A673 (cell line): ENCODE measurements around the gene ZNF735.

ENCODE experiments used
- EZH2 ChIP-seq: fragments of 200-600 bp; sonication (generic); IDR thresholded peaks from 2 replicates; pipeline ENCODE4 v1.6.1; 2017; ENCODE audit warnings: borderline replicate concordance, low read depth, mild to moderate bottlenecking, mixed read lengths, antibody characterized with exemption, low read length; ENCODE audit not compliant: poor library complexity, severe bottlenecking
- TF ChIP-seq, protein P1 (sequence below): fragments of 300-800, 200-600 bp; sonication (generic); conservative IDR thresholded peaks from 2 replicates; pipeline ENCODE4 v1.5.1; 2017; ENCODE audit warnings: low read depth, mild to moderate bottlenecking, antibody characterized with exemption, low read length, moderate library complexity, mixed read lengths

DNA sequence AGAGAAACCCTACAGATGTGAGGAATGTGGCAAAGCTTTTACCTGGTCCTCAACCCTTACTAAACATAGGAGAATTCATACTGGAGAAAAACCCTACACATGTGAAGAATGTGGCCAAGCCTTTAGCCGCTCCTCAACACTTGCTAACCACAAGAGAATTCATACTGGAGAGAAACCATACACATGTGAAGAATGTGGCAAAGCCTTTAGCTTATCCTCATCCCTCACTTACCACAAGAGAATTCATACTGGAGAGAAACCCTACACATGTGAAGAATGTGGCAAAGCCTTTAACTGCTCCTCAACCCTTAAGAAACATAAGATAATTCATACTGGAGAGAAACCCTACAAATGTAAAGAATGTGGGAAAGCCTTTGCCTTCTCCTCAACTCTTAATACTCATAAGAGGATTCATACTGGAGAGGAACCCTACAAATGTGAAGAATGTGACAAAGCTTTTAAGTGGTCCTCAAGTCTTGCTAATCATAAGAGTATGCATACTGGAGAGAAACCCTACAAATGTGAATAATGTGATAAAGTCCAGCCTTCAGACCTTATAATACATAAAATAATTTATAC, 59.4 kb downstream of the ZNF735 start:
- TF ChIP-seq, protein P1, sequence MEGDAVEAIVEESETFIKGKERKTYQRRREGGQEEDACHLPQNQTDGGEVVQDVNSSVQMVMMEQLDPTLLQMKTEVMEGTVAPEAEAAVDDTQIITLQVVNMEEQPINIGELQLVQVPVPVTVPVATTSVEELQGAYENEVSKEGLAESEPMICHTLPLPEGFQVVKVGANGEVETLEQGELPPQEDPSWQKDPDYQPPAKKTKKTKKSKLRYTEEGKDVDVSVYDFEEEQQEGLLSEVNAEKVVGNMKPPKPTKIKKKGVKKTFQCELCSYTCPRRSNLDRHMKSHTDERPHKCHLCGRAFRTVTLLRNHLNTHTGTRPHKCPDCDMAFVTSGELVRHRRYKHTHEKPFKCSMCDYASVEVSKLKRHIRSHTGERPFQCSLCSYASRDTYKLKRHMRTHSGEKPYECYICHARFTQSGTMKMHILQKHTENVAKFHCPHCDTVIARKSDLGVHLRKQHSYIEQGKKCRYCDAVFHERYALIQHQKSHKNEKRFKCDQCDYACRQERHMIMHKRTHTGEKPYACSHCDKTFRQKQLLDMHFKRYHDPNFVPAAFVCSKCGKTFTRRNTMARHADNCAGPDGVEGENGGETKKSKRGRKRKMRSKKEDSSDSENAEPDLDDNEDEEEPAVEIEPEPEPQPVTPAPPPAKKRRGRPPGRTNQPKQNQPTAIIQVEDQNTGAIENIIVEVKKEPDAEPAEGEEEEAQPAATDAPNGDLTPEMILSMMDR = no peak
- TF ChIP-seq EZH2 = no peak
